Ovary (tissue), 9 donors: Measurements from ENCODE around the gene TIAL1. TPM values are rescaled to one million over a fixed set of nuclear protein-coding genes. Genes with fewer than 3 reads are reported as not detected.
"Not testable (repeated sequence)": the region's sequence is repeated elsewhere in the genome, so short reads cannot be mapped to it uniquely, and the experiment has no call there.

Experiments used
- DNase-seq, 5 donors: peaks; one replicate each; pipeline ENCODE4 v3.0.0-alpha.2; 2019 to 2020
- H3K27ac ChIP-seq, 2 donors: fragments of 200-600 bp; one replicate each; pipeline versions ENCODE4 v1.5.1 to v1.8.0; 2019 to 2022
- H3K27me3 ChIP-seq: fragments of 200-600 bp; one replicate; pipeline ENCODE4 v1.8.0; 2022
- H3K36me3 ChIP-seq: fragments of 200-600 bp; sonication (generic); one replicate; pipeline ENCODE4 v1.5.1; 2019
- H3K4me1 ChIP-seq: one replicate; pipeline ENCODE4 v1.8.1; 2013; ENCODE audit warnings: mild to moderate bottlenecking, moderate library complexity; ENCODE audit not compliant: insufficient read depth
- H3K4me3 ChIP-seq: fragments of 200-600 bp; sonication (generic); one replicate; pipeline ENCODE4 v1.5.1; 2017
- H3K9me3 ChIP-seq, 2 donors: fragments of 200-600 bp in 1 of 2; sonication (generic) in 1 of 2; one replicate each; pipeline versions ENCODE4 v1.5.1 to v1.8.1; 2013 to 2019; ENCODE audit warnings: mild to moderate bottlenecking in 1 of 2, moderate library complexity in 1 of 2
- EP300 ChIP-seq: sonication (generic); formaldehyde crosslinking; IDR thresholded peaks from one replicate; pipeline ENCODE4 v1.6.1; 2017; ENCODE audit warnings: antibody characterized with exemption
- POLR2A ChIP-seq: fragments of 450-650 bp; IDR thresholded peaks from one replicate; pipeline ENCODE4 v1.6.1; 2017; ENCODE audit warnings: antibody characterized with exemption, mild to moderate bottlenecking, moderate library complexity
- WGBS, 3 donors: extraction: QIAGEN DNeasy Blood & Tissue Kit in 1 of 3; methylation state at CpG; one replicate each; pipeline versions ENCODE4 v1.1.5 to v1.1.7; 2013 to 2017; 5-methylcytosine and 5-hydroxymethylcytosine counted together
- intact Hi-C, 4 donors: fragments of 100-400 bp; cut with DNase I; formaldehyde crosslinking; loops; one replicate each; pipeline versions ENCODE4 v1.11.0 to v1.15.1; 2022 to 2023
- polyA plus RNA-seq, 2 donors: library from polyadenylated mRNA; stranded (reverse); fragments of 200-250 nt in 1 of 2; fragments of 350-450 nt in 1 of 2; fragmentation: Illumina TruSeq in 1 of 2; extraction: RNeasy Lipid Tissue Mini Kit (QIAGEN cat#74804) in 1 of 2; gene quantifications; one replicate each; pipeline ENCODE4 v1.2.3, GENCODE V29; 2013 to 2014
- total RNA-seq, 7 donors: library from RNA; depleted of rRNA in 2 of 7; stranded (reverse); fragments of >200 nt in 2 of 7; fragmentation: NEBNext Ultra II Directional in 3 of 7; extraction: Animal tissue kit (Norgen Biotek cat#: 25700) in 3 of 7; gene quantifications; one replicate each; pipeline versions ENCODE4 v1.1.0 to v1.2.4, GENCODE V29; 2016 to 2023
- TF ChIP-seq, protein P1 (sequence below), 3 donors: fragments of 450-650 bp in 2 of 3; fragments of 200-600 bp in 1 of 3; IDR thresholded peaks; one replicate each; pipeline versions ENCODE4 v1.5.1 to v1.8.0; 2016 to 2022; ENCODE audit warnings: antibody characterized with exemption in 3 of 3, mild to moderate bottlenecking in 1 of 3
- donor health status: DM: no; HTN: no; CAD: no; lungs with moderate emphysema.
- donor health status: DM: no; HTN: no; CAD: no.
- donor health status: Bipolar disorder and iron deficiency.
- donor health status: DM: yes; HTN: yes; CAD: no.
- donor health status: DM: no; HTN: no; CAD: no.
- donor health status: DM: yes; HTN: yes; CAD: no.

TIAL1 gene
- total and polyA plus RNA-seq, 9 donors, result 48.2 to 113 (median 99.5) TPM

GRCh38 chr10:119630300-119630699 lies 33.5 kb upstream of the TIAL1 start:
- DNase-seq, result no peak
- 81 to 86% (median 85%) methylated on average over 5 of the region's 5 CpGs for WGBS, 3 donors
- intact Hi-C loops, result no loop called here
- Histone ChIP-seq H3K9me3 (no peaks in the 10 kb centered on the region), H3K4me3 (no peak overlapping the region), H3K27ac (no peak overlapping the region), H3K36me3 (no peaks in the 10 kb centered on the region), H3K27me3 (no peaks in the 10 kb centered on the region), H3K4me1 (no peaks in the 10 kb centered on the region)
- no peak for TF ChIP-seq EP300
- TF ChIP-seq, protein P1, sequence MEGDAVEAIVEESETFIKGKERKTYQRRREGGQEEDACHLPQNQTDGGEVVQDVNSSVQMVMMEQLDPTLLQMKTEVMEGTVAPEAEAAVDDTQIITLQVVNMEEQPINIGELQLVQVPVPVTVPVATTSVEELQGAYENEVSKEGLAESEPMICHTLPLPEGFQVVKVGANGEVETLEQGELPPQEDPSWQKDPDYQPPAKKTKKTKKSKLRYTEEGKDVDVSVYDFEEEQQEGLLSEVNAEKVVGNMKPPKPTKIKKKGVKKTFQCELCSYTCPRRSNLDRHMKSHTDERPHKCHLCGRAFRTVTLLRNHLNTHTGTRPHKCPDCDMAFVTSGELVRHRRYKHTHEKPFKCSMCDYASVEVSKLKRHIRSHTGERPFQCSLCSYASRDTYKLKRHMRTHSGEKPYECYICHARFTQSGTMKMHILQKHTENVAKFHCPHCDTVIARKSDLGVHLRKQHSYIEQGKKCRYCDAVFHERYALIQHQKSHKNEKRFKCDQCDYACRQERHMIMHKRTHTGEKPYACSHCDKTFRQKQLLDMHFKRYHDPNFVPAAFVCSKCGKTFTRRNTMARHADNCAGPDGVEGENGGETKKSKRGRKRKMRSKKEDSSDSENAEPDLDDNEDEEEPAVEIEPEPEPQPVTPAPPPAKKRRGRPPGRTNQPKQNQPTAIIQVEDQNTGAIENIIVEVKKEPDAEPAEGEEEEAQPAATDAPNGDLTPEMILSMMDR (IDR thresholded peaks at IDR 0.05), result no peak
- no peak for TF ChIP-seq POLR2A

DNA sequence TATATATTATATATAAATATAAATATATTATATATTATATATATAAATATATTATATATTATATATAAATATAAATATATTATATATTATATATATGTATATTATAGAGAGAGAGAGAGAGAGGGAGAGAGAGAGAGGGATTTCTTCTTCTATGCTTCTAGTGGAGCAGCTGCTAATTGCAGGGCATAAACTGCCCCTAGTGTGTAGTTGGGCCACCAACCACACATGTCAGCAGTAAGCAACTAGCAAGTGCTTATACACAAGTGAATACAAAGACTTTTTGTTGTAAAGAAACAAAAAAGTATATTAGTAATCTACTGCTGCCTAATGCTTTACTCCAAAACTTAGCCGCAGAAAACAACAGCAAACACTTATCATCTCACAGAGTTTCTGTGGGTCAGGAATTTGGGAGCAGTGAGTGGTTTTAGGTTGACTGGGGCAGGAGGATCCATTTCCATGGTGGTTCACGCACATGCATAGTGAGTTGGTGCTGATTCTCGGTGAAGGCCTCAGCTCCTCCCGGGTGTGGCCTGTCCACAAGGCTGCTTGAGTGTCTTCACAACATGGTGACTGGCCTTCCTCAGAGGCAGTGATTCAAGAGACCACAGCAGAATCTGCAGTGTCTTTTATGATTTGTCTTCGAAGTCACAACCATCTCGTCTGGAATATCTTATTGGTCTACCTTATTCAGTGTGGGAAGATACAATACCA lies 29.0 kb upstream of the TIAL1 start:
- Histone ChIP-seq H3K4me1 (no peaks in the 10 kb centered on the region), H3K9me3 (no peaks in the 10 kb centered on the region), H3K36me3 (no peaks in the 10 kb centered on the region), H3K27me3 (no peaks in the 10 kb centered on the region), H3K4me3 (no peak overlapping the region), H3K27ac (no peak overlapping the region)
- WGBS, 3 donors, result 96 to 98% (median 96%) methylated on average over 6 of the region's 6 CpGs
- no peak for TF ChIP-seq POLR2A
- TF ChIP-seq, protein P1 (IDR thresholded peaks at IDR 0.05), result no peak
- no peak for TF ChIP-seq EP300
- intact Hi-C loops, result no loop called here
- no peak for DNase-seq

- DNase-seq, result no peak
- H3K9me3 ChIP-seq, result no peaks in the 10 kb centered on the region
- no peak overlapping the region for H3K27ac ChIP-seq
- no peaks in the 10 kb centered on the region for H3K4me1 ChIP-seq
- TF ChIP-seq POLR2A, result no peak
- intact Hi-C loops, result no loop called here
- H3K36me3 ChIP-seq, result no peaks in the 10 kb centered on the region
- no peak overlapping the region for H3K4me3 ChIP-seq
- H3K27me3 ChIP-seq, result no peaks in the 10 kb centered on the region
- WGBS, 3 donors, result 71 to 83% (median 79%) methylated on average over 3 of the region's 3 CpGs
Observed at GRCh38 chr10:119621078-119621384, 24.3 kb upstream of the TIAL1 start.

- Histone ChIP-seq H3K4me1 (no peaks in the 10 kb centered on the region), H3K27me3 (no peaks in the 10 kb centered on the region), H3K4me3 (no peak overlapping the region), H3K36me3 (no peaks in the 10 kb centered on the region), H3K27ac (no peak overlapping the region), H3K9me3 (no peaks in the 10 kb centered on the region)
- 76 to 86% (median 85%) methylated on average over 10 of the region's 10 CpGs for WGBS, 3 donors
- TF ChIP-seq, protein P1 (IDR thresholded peaks at IDR 0.05), result no peak
- TF ChIP-seq POLR2A (no peak), EP300 (no peak)
- DNase-seq, result no peak
- intact Hi-C loops, result no loop called here
Observed at GRCh38 chr10:119620241-119621077, 23.7 kb upstream of the TIAL1 start.

- H3K4me3 ChIP-seq, H3K27me3 ChIP-seq, H3K27ac ChIP-seq, DNase-seq, intact Hi-C loops, H3K9me3 ChIP-seq, H3K4me1 ChIP-seq, H3K36me3 ChIP-seq: not testable (repeated sequence)
- 94 to 97% (median 95%) methylated on average over 8 of the region's 8 CpGs for WGBS, 3 donors
Observed at GRCh38 chr10:119619811-119620210, 23.0 kb upstream of the TIAL1 start.
